GM20000 (cell line): ENCODE results near the gene TMEM221.

Experiments used
- DNase-seq: peaks from one replicate; pipeline ENCODE4 v3.0.0; 2012; ENCODE audit warnings: low spot score
- CTCF ChIP-seq: IDR thresholded peaks from 2 replicates; pipeline ENCODE4 v1.5.1; 2012; ENCODE audit warnings: mild to moderate bottlenecking, control low read depth; ENCODE audit errors: extremely low read depth, missing control alignments

Gene TMEM221

GRCh38 chr19:17406887-17407196 is 41.6 kb downstream of the TMEM221 start:
- no peak for DNase-seq
- TF ChIP-seq CTCF, result no peak

GRCh38 chr19:17406046-17406886 is 42.2 kb downstream of the TMEM221 start:
- no peak for DNase-seq
- TF ChIP-seq CTCF, result no peak

GRCh38 chr19:17405250-17406045 is 43.0 kb downstream of the TMEM221 start, which contains the start of gene BST2:
Gene BST2 (minus strand): TSS chr19:17405630. CDS start chr19:17405575, 55 bp downstream.
- TF ChIP-seq CTCF, result no peak
- DNase-seq, result peak; percentile 92

GRCh38 chr19:17404621-17405249 is 43.7 kb downstream of the TMEM221 start:
- DNase-seq, result no peak
- no peak for TF ChIP-seq CTCF

GRCh38 chr19:17404015-17404414 is 44.5 kb downstream of the TMEM221 start:
- DNase-seq, result no peak
- no peak for TF ChIP-seq CTCF

- TF ChIP-seq CTCF, result no peak
- peak; percentile 83 for DNase-seq
Measured at GRCh38 chr19:17402982-17403855, 45.2 kb downstream of the TMEM221 start.
